ENCODE measurements around the gene MST1.
A peak's percentile ranks its signal among the peaks of the same experiment; 100 is the strongest.

MST1 gene

DNA sequence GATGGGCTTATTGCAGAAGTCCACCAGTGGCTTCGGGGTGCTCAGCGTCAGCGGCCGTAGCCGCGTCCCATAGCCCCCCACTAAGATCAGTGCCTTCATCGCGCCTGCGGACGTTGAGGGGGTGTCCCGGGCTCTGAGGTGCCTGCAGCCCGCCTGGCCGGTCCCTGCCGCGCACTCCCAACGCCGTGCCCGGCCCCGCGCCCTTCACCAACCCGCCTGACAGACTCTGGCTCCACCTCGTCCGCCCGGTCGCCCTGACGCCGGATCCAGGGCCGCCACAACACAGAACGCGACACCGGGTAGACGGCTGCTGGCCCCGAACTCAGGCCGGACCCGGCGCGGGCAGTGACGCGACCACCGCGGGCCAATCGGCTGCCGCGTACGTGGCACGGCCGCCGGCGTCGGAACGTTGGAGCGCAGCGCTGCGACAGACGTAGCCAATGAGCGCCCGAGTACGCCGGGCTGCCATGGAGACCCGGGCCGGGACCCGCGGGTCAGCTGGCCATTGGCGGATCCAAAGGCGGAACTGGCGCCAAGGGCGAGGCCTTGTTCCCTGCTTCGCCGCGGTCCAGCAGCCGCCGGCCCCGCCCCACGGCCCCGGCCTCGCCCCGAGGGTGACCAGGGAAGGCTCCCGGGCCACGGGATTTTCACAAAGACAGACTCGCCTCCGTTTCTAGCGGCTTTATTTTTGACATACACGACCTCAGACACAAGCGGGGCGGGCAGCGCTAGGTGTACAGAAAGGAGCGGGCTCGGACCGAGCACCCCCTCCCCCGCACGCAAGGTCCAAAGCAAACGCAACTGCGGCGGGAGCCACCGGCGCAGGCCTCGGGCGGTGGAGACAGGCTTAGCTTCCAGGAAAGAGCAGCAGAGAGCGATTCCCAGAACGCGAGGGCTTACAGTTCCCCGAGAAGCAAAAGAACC is 34.6 kb upstream of the MST1 start, which contains the start of gene GMPPB:
Gene GMPPB (minus strand): TSS at position 324 of the 924 bp plus-strand sequence. CDS start 225 bp downstream, at position 99.
- Histone ChIP-seq H3K36me3 (ENCODE audit: control insufficient read depth, insufficient read depth, low read length) (peaks cover 31% of the 10 kb centered on the region), H3K4me3 (replicated peaks; ENCODE audit: low read depth, low read length) (peak within 1 kb of the TSS; percentile 99), H3K27me3 (replicated peaks; ENCODE audit: control insufficient read depth, insufficient read depth, low read length) (no peaks in the 10 kb centered on the region)
- peak; percentile 98 for DNase-seq (ENCODE audit: extremely low read depth, insufficient read length)
- TF ChIP-seq, protein P1, sequence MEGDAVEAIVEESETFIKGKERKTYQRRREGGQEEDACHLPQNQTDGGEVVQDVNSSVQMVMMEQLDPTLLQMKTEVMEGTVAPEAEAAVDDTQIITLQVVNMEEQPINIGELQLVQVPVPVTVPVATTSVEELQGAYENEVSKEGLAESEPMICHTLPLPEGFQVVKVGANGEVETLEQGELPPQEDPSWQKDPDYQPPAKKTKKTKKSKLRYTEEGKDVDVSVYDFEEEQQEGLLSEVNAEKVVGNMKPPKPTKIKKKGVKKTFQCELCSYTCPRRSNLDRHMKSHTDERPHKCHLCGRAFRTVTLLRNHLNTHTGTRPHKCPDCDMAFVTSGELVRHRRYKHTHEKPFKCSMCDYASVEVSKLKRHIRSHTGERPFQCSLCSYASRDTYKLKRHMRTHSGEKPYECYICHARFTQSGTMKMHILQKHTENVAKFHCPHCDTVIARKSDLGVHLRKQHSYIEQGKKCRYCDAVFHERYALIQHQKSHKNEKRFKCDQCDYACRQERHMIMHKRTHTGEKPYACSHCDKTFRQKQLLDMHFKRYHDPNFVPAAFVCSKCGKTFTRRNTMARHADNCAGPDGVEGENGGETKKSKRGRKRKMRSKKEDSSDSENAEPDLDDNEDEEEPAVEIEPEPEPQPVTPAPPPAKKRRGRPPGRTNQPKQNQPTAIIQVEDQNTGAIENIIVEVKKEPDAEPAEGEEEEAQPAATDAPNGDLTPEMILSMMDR (IDR thresholded peaks at IDR 0.05; ENCODE audit: insufficient read depth, low read length, poor library complexity, severe bottlenecking) = no peak

DNA sequence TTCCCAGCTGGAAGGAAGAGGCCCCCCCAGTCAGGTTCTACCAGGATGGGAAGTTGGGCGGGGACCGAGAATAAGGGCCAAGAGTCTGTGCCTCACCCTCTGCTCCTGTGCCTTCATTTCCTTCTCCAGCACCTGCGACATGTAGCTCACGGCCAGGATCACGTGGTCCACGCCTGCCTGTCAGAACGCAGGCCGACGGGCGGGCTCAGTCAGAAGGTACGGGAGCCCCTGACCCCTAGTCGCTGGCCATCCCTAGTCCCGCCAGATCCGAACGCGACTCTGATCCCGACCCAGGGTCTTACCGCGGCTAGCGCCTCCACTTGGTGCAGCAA is 34.0 kb upstream of the MST1 start:
- no peak for DNase-seq (ENCODE audit: extremely low read depth, insufficient read length)
- TF ChIP-seq, protein P1 (IDR thresholded peaks at IDR 0.05; ENCODE audit: insufficient read depth, low read length, poor library complexity, severe bottlenecking) = no peak
- Histone ChIP-seq H3K27me3 (replicated peaks; ENCODE audit: control insufficient read depth, insufficient read depth, low read length) (no peaks in the 10 kb centered on the region), H3K4me3 (replicated peaks; ENCODE audit: low read depth, low read length) (peak overlapping the region; percentile 99), H3K36me3 (ENCODE audit: control insufficient read depth, insufficient read depth, low read length) (peaks cover 32% of the 10 kb centered on the region)

DNA sequence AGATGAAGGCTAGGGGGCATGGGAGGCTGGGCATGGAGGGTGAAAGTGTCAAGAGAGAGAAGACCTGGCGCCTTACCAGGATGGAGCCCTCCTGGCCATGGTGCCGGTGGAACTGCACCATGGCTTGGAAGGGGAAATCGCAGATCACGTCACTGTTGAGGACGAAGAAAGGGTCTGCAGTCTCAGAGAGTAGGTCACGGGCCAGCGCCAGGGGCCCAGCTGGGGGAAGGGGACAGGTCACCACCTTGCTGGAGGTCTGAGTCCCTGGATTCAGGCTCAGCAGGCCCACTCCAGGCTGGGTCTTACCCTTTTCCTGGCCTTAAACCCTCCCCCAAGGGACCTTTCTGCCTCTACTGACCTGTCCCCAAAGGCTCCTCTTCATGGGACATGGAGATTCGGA is 33.6 kb upstream of the MST1 start:
- Histone ChIP-seq H3K36me3 (ENCODE audit: control insufficient read depth, insufficient read depth, low read length) (peaks cover 32% of the 10 kb centered on the region), H3K27me3 (replicated peaks; ENCODE audit: control insufficient read depth, insufficient read depth, low read length) (no peaks in the 10 kb centered on the region), H3K4me3 (replicated peaks; ENCODE audit: low read depth, low read length) (peak overlapping the region; percentile 99)
- DNase-seq (ENCODE audit: extremely low read depth, insufficient read length) = no peak
- TF ChIP-seq, protein P1 (IDR thresholded peaks at IDR 0.05; ENCODE audit: insufficient read depth, low read length, poor library complexity, severe bottlenecking) = no peak

DNA sequence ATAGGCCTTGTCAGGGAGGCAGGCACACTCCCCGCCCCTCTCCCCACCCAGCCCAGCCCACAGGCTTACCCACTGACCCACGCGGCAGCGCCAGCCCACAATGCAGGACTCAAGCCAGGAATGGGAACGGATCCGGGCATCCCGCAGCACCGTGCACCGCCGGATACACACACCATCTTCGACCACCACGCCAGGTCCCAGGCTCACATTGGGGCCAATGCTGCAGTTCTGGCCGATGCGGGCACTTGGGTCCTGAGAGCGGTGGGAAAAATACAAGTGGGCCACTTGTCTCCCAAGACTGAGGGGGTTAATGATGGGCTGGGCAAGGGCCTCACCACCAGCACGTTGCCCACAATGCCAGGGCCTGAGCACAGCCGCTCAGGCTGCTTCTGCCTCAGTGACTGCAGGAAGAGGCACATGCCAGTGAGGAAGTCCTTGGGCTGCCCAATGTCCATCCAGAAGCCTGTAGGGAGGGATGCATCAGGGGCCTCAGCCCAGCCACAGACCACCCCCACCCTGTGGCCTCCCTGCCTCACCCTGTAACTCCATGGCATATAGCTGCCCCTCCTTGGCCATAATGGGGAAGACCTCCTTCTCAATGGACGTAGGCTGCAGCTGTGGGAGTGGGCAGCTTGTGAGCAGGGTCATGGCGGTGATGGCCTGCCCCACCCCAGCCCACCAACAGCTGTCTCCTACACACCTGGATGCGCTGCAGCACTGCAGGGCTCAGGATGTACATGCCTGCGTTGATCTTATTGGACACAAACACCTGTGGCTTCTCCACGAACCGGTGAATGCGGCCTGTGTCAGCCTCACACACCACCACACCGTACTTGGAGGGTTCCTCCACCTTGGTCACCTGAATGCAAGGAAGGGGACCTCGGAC is 32.9 kb upstream of the MST1 start:
- peak; percentile 17 for DNase-seq (ENCODE audit: extremely low read depth, insufficient read length)
- Histone ChIP-seq H3K4me3 (replicated peaks; ENCODE audit: low read depth, low read length) (peak overlapping the region; percentile 99), H3K36me3 (ENCODE audit: control insufficient read depth, insufficient read depth, low read length) (peaks cover 29% of the 10 kb centered on the region), H3K27me3 (replicated peaks; ENCODE audit: control insufficient read depth, insufficient read depth, low read length) (no peaks in the 10 kb centered on the region)
- TF ChIP-seq, protein P1 (IDR thresholded peaks at IDR 0.05; ENCODE audit: insufficient read depth, low read length, poor library complexity, severe bottlenecking) = no peak

DNA sequence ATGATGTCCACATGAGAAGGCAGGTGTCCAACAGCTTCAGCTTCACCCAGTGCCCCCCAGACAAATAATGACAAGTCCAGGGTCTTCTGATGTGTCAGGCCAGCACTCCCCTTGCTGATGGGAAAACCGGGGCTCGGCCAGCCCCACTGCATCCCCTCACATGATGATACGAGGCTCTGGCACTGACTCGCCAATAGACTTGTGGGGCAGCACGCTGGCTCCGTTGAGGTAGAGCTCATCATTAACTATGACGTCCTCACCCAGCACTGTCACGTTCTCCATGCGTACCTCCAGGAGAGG is 32.3 kb upstream of the MST1 start:
- Histone ChIP-seq H3K4me3 (replicated peaks; ENCODE audit: low read depth, low read length) (no peak overlapping the region), H3K36me3 (ENCODE audit: control insufficient read depth, insufficient read depth, low read length) (peaks cover 29% of the 10 kb centered on the region), H3K27me3 (replicated peaks; ENCODE audit: control insufficient read depth, insufficient read depth, low read length) (no peaks in the 10 kb centered on the region)
- TF ChIP-seq, protein P1 (IDR thresholded peaks at IDR 0.05; ENCODE audit: insufficient read depth, low read length, poor library complexity, severe bottlenecking) = no peak
- no peak for DNase-seq (ENCODE audit: extremely low read depth, insufficient read length)

All from GM06990 (cell line).